GM21390 (cell line): ENCODE data around the gene CCDC12.

Source experiments
- ATAC-seq: cut with Tn5 transposase; IDR thresholded peaks from one replicate; pipeline ENCODE4 v1.9.1; 2021; ENCODE audit not compliant: unreplicated experiment

CCDC12 gene

GRCh38 chr3:46942076-46942475 is 34.5 kb downstream of the CCDC12 start:
- ATAC-seq, result no peak

GRCh38 chr3:46939578-46940445 is 36.7 kb downstream of the CCDC12 start:
- ATAC-seq, result no peak

GRCh38 chr3:46938118-46938517 is 38.4 kb downstream of the CCDC12 start:
- ATAC-seq, result no peak

- ATAC-seq, result no peak
These were observed 39.8 kb downstream of the CCDC12 start for GRCh38 chr3:46936733-46937250.

GRCh38 chr3:46935989-46936558 is 40.5 kb downstream of the CCDC12 start:
- ATAC-seq, result no peak

- ATAC-seq, result no peak
These were observed 41.2 kb downstream of the CCDC12 start for GRCh38 chr3:46935168-46935858.

- ATAC-seq, result no peak
These were observed 41.9 kb downstream of the CCDC12 start for GRCh38 chr3:46934498-46935167.

GRCh38 chr3:46934072-46934471 is 42.5 kb downstream of the CCDC12 start:
- ATAC-seq, result no peak

GRCh38 chr3:46933261-46933660 is 43.3 kb downstream of the CCDC12 start:
- ATAC-seq, result no peak

- ATAC-seq, result no peak
These were observed 43.9 kb downstream of the CCDC12 start for GRCh38 chr3:46932455-46933225.

- no peak for ATAC-seq
These were observed 44.8 kb downstream of the CCDC12 start for GRCh38 chr3:46931631-46932331.

- ATAC-seq, result no peak
These were observed 45.6 kb downstream of the CCDC12 start for GRCh38 chr3:46930945-46931403.

- ATAC-seq, result no peak
These were observed 46.2 kb downstream of the CCDC12 start for GRCh38 chr3:46930166-46930944.

- ATAC-seq, result no peak
These were observed 47.2 kb downstream of the CCDC12 start for GRCh38 chr3:46929324-46929723.

GRCh38 chr3:46928282-46928681 is 48.3 kb downstream of the CCDC12 start:
- no peak for ATAC-seq

- no peak for ATAC-seq
These were observed 48.8 kb downstream of the CCDC12 start for GRCh38 chr3:46927718-46928073.

- ATAC-seq, result peak; percentile 56
These were observed 49.5 kb downstream of the CCDC12 start for GRCh38 chr3:46926871-46927717.

- ATAC-seq, result no peak
These were observed 50.1 kb downstream of the CCDC12 start for GRCh38 chr3:46926447-46926846.
